ENCODE measurements around the gene PCDHB2.
"Not testable (repeated sequence)": the region's sequence is repeated elsewhere in the genome, so short reads cannot be mapped to it uniquely, and the experiment has no call there.

PCDHB2 gene

DNA sequence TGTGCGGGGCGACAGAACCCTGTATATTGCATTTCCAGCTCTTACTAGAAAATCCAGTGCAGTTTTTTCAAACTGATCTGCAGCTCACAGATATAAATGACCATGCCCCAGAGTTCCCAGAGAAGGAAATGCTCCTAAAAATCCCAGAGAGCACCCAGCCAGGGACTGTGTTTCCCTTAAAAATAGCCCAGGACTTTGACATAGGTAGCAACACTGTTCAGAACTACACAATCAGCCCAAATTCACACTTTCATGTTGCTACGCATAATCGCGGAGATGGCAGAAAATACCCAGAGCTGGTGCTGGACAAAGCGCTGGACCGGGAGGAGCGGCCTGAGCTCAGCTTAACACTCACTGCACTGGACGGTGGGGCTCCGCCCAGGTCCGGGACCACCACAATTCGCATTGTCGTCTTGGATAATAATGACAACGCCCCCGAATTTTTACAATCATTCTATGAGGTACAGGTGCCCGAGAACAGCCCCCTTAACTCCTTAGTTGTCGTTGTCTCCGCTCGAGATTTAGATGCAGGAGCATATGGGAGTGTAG is 41.4 kb downstream of the PCDHB2 start:
- DNase-seq (ENCODE audit: low spot score) = no peak

DNA sequence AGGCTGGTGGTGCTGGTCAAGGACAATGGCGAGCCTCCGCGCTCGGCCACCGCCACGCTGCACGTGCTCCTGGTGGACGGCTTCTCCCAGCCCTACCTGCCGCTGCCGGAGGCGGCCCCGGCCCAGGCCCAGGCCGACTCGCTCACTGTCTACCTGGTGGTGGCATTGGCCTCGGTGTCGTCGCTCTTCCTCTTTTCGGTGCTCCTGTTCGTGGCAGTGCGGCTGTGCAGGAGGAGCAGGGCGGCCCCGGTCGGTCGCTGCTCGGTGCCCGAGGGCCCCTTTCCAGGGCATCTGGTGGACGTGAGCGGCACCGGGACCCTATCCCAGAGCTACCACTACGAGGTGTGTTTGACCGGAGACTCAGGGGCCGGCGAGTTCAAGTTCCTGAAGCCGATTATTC is 42.9 kb downstream of the PCDHB2 start:
- DNase-seq (ENCODE audit: low spot score) = not testable (repeated sequence)

Data from cerebellar cortex (tissue), 1 donor.